Keratinocyte (primary cell): ENCODE data around the gene FCER2.

ENCODE experiments used
- EZH2 ChIP-seq: IDR thresholded peaks from one replicate; pipeline ENCODE4 v1.6.1; 2012; ENCODE audit warnings: inconsistent platforms, mild to moderate bottlenecking, low read length, moderate library complexity
- TF ChIP-seq, protein P1 (sequence below), 3 experiments: IDR thresholded peaks in 1 of 3; conservative IDR thresholded peaks in 1 of 3; optimal IDR thresholded peaks in 1 of 3; 2 replicates in 2 of 3; 3 replicates in 1 of 3; pipeline versions ENCODE3 to v1.5.1; 2011; ENCODE audit warnings: low read length in 3 of 3, mild to moderate bottlenecking in 3 of 3, moderate library complexity in 2 of 3, control low read depth in 1 of 3, inconsistent platforms in 1 of 3; ENCODE audit not compliant: insufficient read depth in 2 of 3; ENCODE audit errors: extremely low read depth in 1 of 3

GRCh38 chr19:7729211-7729610 lies 27.3 kb upstream of the FCER2 start:
- TF ChIP-seq, protein P1, sequence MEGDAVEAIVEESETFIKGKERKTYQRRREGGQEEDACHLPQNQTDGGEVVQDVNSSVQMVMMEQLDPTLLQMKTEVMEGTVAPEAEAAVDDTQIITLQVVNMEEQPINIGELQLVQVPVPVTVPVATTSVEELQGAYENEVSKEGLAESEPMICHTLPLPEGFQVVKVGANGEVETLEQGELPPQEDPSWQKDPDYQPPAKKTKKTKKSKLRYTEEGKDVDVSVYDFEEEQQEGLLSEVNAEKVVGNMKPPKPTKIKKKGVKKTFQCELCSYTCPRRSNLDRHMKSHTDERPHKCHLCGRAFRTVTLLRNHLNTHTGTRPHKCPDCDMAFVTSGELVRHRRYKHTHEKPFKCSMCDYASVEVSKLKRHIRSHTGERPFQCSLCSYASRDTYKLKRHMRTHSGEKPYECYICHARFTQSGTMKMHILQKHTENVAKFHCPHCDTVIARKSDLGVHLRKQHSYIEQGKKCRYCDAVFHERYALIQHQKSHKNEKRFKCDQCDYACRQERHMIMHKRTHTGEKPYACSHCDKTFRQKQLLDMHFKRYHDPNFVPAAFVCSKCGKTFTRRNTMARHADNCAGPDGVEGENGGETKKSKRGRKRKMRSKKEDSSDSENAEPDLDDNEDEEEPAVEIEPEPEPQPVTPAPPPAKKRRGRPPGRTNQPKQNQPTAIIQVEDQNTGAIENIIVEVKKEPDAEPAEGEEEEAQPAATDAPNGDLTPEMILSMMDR (optimal IDR thresholded peaks at IDR 0.05 in 1 of 3, IDR thresholded peaks at IDR 0.05 in 1 of 3, conservative IDR thresholded peaks at IDR 0.05 in 1 of 3; ENCODE audit: extremely low read depth in 1 of 3, insufficient read depth in 2 of 3, low read length in 3 of 3), result no peak
- peak; percentile 38 for TF ChIP-seq EZH2
